Activated B cell treated with CpG ODN at 0.5 μM for 24 hours (primary cell): ENCODE data around the gene PCGF1. TPM values are rescaled to one million over a fixed set of nuclear protein-coding genes. Genes with fewer than 3 reads are reported as not detected.

Source experiments
- ATAC-seq: fragments of 200-7000 bp; cut with Tn5 transposase; one replicate; pipeline ENCODE4 v1.10.0; 2021; ENCODE audit warnings: low read depth, mild to moderate bottlenecking, moderate library complexity
- CTCF ChIA-PET: fragments of 350-600 bp; sonication (Branson Sonifier 250); formaldehyde crosslinking; loops from one replicate; lab custom pipeline; 2021; ENCODE audit warnings: antibody characterized with exemption; lab: Charles Lee
- POLR2A ChIA-PET: fragments of 350-600 bp; sonication (Branson Sonifier 250); formaldehyde crosslinking; loops from one replicate; lab custom pipeline; 2021; ENCODE audit warnings: antibody characterized with exemption; lab: Charles Lee
- DNase-seq: peaks from one replicate; pipeline ENCODE4 v3.0.0; 2022
- H3K27ac Mint-ChIP-seq: one replicate; pipeline ENCODE4 v1.8.0; 2020; ENCODE audit warnings: mixed read lengths
- H3K27me3 Mint-ChIP-seq: one replicate; pipeline ENCODE4 v1.8.0; 2021; ENCODE audit warnings: mixed read lengths
- H3K36me3 Mint-ChIP-seq: one replicate; pipeline ENCODE4 v1.8.0; 2021; ENCODE audit warnings: low read depth, mixed read lengths
- H3K4me1 Mint-ChIP-seq: one replicate; pipeline ENCODE4 v1.8.0; 2021; ENCODE audit warnings: mixed read lengths
- H3K4me3 Mint-ChIP-seq: one replicate; pipeline ENCODE4 v1.8.0; 2020; ENCODE audit warnings: mild to moderate bottlenecking, mixed read lengths
- H3K9me3 Mint-ChIP-seq: one replicate; pipeline ENCODE4 v1.8.0; 2020; ENCODE audit warnings: mixed read lengths
- intact Hi-C: fragments of 100-400 bp; cut with micrococcal nuclease; formaldehyde crosslinking; loops from one replicate; pipeline ENCODE4 v1.15.1; 2024
- total RNA-seq: library from RNA; stranded (reverse); gene quantifications from 2 replicates; pipeline ENCODE4 v1.2.3, GENCODE V29; 2022
- TF ChIP-seq, protein P1 (sequence below): fragments of 200-600 bp; IDR thresholded peaks from one replicate; pipeline ENCODE4 v1.8.0; 2022; ENCODE audit warnings: antibody characterized with exemption, mild to moderate bottlenecking

The PCGF1 gene
- total RNA-seq, 1 donor from 2014 or later = 34.7 TPM

DNA sequence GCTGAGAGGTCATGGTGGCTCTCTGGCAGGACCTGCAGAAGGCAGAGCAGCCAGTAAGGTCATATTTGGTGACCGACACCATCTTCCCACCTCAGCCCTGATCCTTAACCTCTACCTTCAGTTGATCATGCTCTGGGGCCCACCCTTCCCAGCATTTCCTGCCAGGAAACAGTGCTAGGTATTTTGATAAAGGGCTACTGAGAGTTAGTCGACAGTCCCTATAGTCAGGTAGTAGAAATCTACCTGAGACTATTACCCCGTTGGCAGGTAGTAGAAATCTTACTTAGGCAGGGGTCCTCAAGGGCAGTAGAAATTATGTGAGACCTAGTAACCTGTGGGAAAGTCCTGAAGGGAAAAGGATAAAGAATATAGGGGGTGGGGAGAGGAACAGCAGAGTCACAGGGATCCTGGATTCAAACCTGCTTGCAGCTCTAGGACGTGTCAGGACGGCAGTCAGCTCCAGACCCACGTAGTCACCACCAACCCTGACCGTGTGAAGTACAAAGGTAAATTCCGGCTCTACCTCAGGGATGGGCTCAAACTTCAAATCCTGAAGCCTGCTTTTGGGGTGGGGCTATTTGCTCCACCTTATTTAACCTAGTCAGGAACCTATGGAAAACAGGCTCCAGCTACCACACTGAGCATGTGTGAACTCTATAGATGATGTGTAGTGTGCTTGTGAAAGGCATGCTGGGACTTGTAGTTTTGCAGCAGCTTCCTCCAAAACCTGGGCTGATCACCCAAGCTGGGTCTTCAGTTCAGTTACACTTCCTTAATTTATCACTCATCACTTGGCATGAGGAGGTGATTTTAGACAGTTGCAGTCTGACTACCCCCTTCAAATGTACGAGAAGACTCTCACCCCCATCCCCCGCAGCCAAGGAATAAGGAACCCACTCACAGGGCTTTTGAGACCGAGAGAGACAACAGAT lies 18.5 kb upstream of the PCGF1 start, which contains the start of gene DQX1:
DQX1 (minus strand) TSS at position 515 of the 932 bp plus-strand sequence; CDS start at position 13, 502 bp downstream.
- ChIA-PET POLR2A (interaction anchor here (0.6 to 8.8 kb wide), 11 partner anchors 10 to 318 kb away, joined by 3 to 63 read pairs (median 5); partner anchors contain the start of genes CCDC142, INO80B, MRPL53 and PCGF1), CTCF (interaction anchor here (0.7 kb wide), 1 partner anchor 23 kb away, joined by 3 read pairs; no protein-coding TSS in a partner anchor)
- DNase-seq (no peak), ATAC-seq (peak; percentile 17)
- H3K27me3 Mint-ChIP-seq = no peaks in the 10 kb centered on the region
- TF ChIP-seq, protein P1, sequence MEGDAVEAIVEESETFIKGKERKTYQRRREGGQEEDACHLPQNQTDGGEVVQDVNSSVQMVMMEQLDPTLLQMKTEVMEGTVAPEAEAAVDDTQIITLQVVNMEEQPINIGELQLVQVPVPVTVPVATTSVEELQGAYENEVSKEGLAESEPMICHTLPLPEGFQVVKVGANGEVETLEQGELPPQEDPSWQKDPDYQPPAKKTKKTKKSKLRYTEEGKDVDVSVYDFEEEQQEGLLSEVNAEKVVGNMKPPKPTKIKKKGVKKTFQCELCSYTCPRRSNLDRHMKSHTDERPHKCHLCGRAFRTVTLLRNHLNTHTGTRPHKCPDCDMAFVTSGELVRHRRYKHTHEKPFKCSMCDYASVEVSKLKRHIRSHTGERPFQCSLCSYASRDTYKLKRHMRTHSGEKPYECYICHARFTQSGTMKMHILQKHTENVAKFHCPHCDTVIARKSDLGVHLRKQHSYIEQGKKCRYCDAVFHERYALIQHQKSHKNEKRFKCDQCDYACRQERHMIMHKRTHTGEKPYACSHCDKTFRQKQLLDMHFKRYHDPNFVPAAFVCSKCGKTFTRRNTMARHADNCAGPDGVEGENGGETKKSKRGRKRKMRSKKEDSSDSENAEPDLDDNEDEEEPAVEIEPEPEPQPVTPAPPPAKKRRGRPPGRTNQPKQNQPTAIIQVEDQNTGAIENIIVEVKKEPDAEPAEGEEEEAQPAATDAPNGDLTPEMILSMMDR = no peak
- H3K4me1 Mint-ChIP-seq = peaks cover 40% of the 10 kb centered on the region
- H3K36me3 Mint-ChIP-seq = peaks cover 43% of the 10 kb centered on the region
- peak within 1 kb of the TSS; percentile 66 for H3K4me3 Mint-ChIP-seq
- no peaks in the 10 kb centered on the region for H3K9me3 Mint-ChIP-seq
- peak within 1 kb of the TSS; percentile 84 for H3K27ac Mint-ChIP-seq
- intact Hi-C loops = no loop called here

DNA sequence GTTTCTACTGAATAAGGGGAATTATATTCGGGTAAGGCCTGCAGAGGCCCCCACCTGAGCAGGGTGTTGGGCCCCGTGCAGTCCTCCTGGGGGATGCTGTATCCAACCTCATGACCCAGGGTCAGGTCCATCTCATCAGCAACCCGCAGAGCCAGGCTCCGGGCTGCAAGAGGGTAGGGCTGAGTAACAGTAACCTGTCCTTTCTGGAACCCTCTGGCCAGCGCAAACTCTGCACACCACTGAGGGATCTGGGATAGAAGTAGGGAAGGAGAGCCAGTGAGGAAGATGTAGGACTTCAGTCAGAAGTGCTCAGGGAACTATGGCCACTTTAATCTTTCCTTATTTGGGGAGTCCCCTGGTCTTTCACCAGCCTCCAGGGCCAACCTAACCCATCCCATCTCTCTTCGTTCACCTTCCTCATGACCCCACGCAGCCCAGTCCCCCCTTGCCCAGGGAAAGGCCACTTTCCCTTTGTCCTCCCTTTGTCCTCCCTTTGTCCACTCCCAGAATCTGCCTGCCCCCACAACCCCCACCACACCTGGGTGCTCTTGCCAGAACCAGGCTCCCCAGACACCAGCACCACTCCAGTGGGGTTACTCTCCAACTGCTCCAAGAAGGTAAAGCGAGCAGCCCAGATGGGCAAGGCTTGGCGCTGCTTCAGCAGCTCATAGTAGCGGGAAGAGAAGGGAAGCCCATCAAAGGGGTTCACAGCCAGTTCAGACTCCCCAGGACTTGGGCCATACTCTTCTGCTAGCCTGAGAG lies 17.6 kb upstream of the PCGF1 start:
- H3K4me1 Mint-ChIP-seq = peaks cover 34% of the 10 kb centered on the region
- H3K27me3 Mint-ChIP-seq = peaks cover 3% of the 10 kb centered on the region
- DNase-seq (no peak), ATAC-seq (no peak)
- TF ChIP-seq, protein P1 = no peak
- ChIA-PET POLR2A (interaction anchor here (0.9 to 1.9 kb wide), 4 partner anchors 12 to 70 kb away, joined by 3 to 17 read pairs (median 5); partner anchors contain the start of genes INO80B, MRPL53 and PCGF1), CTCF (no interaction called here)
- peaks cover 35% of the 10 kb centered on the region for H3K36me3 Mint-ChIP-seq
- H3K9me3 Mint-ChIP-seq = no peaks in the 10 kb centered on the region
- H3K4me3 Mint-ChIP-seq = no peak overlapping the region
- H3K27ac Mint-ChIP-seq = no peak overlapping the region
- intact Hi-C loops = no loop called here

DNA sequence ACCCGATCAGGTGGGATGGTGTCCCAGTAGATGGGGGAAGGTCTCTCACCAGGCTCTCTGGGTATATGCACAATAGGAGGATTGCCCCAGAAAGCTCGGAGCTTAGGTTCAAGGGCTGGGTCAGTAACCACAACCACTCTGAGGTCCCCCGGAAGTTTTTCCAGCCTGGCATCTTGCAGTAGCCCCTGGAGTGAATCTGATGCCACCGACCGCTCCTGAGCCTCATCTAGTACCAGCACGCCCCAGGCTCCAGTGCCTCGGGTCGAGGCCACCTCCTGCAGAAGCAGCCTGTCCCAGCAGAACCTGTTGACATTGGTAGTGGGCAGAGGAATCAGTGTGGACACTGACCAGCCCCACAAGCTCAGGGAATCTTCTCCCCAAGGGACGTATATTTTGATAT lies 16.5 kb upstream of the PCGF1 start:
- TF ChIP-seq, protein P1 = no peak
- Mint-ChIP-seq H3K4me1 (peaks cover 32% of the 10 kb centered on the region), H3K36me3 (peaks cover 31% of the 10 kb centered on the region), H3K9me3 (no peaks in the 10 kb centered on the region), H3K27me3 (peaks cover 10% of the 10 kb centered on the region), H3K4me3 (no peak overlapping the region), H3K27ac (no peak overlapping the region)
- CTCF ChIA-PET = no interaction called here
- DNase-seq (no peak), ATAC-seq (no peak)
- POLR2A ChIA-PET = interaction anchor here (0.9 kb wide), 1 partner anchor 14 kb away, joined by 3 read pairs; no protein-coding TSS in a partner anchor
- intact Hi-C loops = no loop called here

DNA sequence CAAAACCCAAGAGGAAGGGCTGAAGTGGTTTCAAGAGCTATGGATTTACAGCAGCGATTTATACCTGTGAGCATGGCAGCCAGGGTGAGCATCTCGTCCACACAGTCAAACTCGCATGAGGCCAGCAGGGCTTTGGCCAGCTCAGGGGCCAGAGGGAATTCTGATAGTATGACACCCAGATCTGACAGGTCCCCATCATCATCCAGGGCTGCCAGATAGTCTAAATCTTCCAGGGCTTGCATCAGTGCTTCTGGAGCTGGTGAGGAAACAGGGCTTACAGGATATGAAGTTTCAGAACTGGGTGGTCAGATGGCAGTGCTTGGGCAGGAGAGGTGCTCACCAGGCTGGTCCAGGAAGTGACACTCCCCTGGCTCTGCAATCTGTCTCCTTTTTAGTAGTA lies 15.0 kb upstream of the PCGF1 start:
- H3K36me3 Mint-ChIP-seq = peaks cover 21% of the 10 kb centered on the region
- no peak overlapping the region for H3K4me3 Mint-ChIP-seq
- H3K27ac Mint-ChIP-seq = no peak overlapping the region
- no peaks in the 10 kb centered on the region for H3K9me3 Mint-ChIP-seq
- TF ChIP-seq, protein P1 = no peak
- DNase-seq (no peak), ATAC-seq (no peak)
- intact Hi-C loops = no loop called here
- peaks cover 18% of the 10 kb centered on the region for H3K4me1 Mint-ChIP-seq
- CTCF ChIA-PET = no interaction called here
- POLR2A ChIA-PET = interaction anchor here (1.4 to 1.5 kb wide), 2 partner anchors 9 to 15 kb away, joined by 3 to 6 read pairs; partner anchors contain the start of gene PCGF1
- H3K27me3 Mint-ChIP-seq = peaks cover 25% of the 10 kb centered on the region
